Measurements from ENCODE around the gene BAG1.

The BAG1 gene

DNA sequence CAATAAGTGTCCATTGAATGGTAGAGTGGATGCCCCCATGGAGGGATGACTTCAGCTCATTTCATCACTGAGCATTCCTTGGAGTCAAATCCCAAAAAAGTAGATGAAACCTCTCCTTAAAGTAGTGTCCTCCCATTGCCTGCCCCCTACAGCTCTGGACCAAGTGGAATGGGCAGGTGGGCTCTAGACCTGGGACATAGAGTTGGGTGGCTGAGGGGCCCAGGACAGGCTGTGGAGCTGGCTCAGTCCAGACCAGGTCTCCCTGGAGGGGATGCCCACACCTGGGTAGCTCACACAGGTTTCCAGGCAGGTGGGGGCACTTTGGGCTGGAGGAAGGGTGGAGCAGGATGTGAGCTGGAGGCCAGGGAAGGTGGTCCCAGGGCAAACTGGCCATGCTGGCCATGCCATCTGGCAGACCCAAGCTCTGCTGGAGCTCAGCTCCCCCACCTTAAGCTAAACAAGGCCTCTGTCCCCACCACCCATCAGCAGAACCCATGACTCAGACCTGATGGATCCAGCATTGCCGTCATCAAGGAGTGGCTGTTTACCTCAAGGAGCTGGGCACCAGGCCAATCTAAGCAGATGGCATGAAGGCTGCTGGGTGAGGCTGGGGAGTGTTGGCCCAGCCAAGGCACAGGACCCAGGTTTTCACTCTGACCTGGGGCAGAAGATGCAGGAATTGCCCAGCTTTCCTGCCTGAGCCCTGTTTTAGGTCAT, 30.7 kb downstream of the BAG1 start:
- Histone ChIP-seq H3K9ac (ENCODE audit: low read length) (no peak overlapping the region), H3K4me3 (ENCODE audit: low read length) (no peak overlapping the region), H3K36me3 (ENCODE audit: control insufficient read depth, insufficient read depth, low read length) (no peaks in the 10 kb centered on the region), H3K4me1 (ENCODE audit: control insufficient read depth, insufficient read depth, low read length) (no peaks in the 10 kb centered on the region), H3K27ac (ENCODE audit: low read depth, low read length) (no peak overlapping the region), H3K27me3 (ENCODE audit: control insufficient read depth, insufficient read depth, low read length) (no peaks in the 10 kb centered on the region)

DNA sequence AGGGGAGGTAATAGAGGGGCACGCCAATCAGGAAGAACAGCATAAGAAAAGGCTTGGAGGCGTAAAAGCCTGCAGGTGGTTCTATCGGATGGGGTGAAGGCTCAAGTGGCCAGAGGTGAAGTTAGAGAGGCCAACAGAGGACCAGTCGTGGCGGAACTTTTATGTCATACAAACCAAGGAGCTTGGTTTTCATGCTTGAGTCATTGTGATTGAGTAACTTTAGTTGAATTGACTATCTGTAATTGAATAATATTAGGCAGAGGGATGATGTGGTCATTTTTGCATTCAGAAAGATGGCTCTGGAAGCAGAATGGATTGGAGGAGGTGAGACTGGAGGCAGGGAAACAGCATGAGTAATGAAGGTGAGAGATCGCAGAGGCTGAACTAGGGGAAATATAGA, 31.7 kb downstream of the BAG1 start:
- Histone ChIP-seq H3K4me3 (ENCODE audit: low read length) (no peak overlapping the region), H3K27ac (ENCODE audit: low read depth, low read length) (no peak overlapping the region)

DNA sequence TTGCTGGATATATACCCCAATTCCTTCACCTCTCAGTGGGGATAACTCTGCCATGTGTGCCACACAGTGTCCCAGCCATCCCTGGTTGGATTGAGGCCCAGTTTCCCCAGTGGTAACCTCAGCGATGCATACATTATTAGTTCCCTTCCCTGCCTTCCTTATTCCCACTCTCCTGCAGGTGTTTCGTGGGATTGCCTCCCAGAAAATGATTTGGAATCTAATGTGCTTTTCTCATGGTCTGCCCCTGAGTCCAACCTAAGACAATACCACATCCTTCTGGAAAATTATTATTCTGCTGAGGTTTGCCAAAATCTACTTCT, 32.9 kb downstream of the BAG1 start:
- Histone ChIP-seq H3K27me3 (ENCODE audit: control insufficient read depth, insufficient read depth, low read length) (no peaks in the 10 kb centered on the region), H3K36me3 (ENCODE audit: control insufficient read depth, insufficient read depth, low read length) (no peaks in the 10 kb centered on the region), H3K9ac (ENCODE audit: low read length) (no peak overlapping the region), H3K27ac (ENCODE audit: low read depth, low read length) (no peak overlapping the region), H3K4me1 (ENCODE audit: control insufficient read depth, insufficient read depth, low read length) (no peaks in the 10 kb centered on the region), H3K4me3 (ENCODE audit: low read length) (no peak overlapping the region)

More for the DNA sequence above, 31.7 kb downstream of the BAG1 start:
- no peaks in the 10 kb centered on the region for H3K27me3 ChIP-seq (ENCODE audit: control insufficient read depth, insufficient read depth, low read length)
- no peak overlapping the region for H3K9ac ChIP-seq (ENCODE audit: low read length)
- H3K4me1 ChIP-seq (ENCODE audit: control insufficient read depth, insufficient read depth, low read length): no peaks in the 10 kb centered on the region
- no peaks in the 10 kb centered on the region for H3K36me3 ChIP-seq (ENCODE audit: control insufficient read depth, insufficient read depth, low read length)

DNA sequence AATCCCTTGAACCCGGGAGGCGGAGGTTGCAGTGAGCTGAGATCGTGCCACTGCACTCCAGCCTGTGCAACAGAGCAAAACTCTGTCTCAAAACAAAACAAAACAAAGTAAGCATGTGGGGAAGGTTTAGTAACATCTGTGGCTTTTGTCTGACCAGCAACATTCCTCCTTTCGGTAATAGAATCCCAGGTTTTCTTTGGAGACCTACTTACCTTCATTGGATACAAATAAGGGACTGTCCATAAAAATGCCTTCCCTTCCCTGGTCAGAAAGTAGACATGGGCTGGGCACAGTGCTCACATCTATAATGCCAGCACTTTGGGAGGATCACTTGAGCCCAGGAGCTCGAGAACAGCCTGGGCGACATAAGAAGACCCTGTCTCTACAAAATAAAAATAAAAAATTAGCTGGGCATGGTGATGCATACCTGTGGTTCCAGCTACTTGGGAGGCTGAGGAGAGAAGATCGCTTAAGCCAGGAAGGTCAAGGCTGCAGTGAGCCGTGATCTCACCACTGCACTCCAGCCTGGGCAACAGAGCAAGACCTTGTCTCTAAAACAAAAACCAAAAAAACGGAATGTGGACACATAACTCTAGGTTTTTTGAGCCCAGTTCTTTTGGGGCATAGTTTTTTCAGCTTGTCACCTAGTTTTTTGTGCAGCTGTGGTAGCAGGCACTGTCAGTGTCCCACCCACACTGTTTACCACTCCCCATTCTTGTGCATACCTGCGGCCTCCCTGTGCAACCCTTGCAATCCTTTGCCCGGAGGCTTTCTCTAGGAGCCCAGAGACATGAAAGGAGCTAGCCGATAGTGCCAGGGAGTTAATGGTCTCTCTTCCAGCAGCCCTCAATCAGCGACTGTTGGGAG, 33.5 kb downstream of the BAG1 start:
- no peak overlapping the region for H3K9ac ChIP-seq (ENCODE audit: low read length)
- no peaks in the 10 kb centered on the region for H3K4me1 ChIP-seq (ENCODE audit: control insufficient read depth, insufficient read depth, low read length)
- H3K27me3 ChIP-seq (ENCODE audit: control insufficient read depth, insufficient read depth, low read length): no peaks in the 10 kb centered on the region
- H3K36me3 ChIP-seq (ENCODE audit: control insufficient read depth, insufficient read depth, low read length): no peaks in the 10 kb centered on the region
- no peak overlapping the region for H3K4me3 ChIP-seq (ENCODE audit: low read length)
- H3K27ac ChIP-seq (ENCODE audit: low read depth, low read length): no peak overlapping the region

DNA sequence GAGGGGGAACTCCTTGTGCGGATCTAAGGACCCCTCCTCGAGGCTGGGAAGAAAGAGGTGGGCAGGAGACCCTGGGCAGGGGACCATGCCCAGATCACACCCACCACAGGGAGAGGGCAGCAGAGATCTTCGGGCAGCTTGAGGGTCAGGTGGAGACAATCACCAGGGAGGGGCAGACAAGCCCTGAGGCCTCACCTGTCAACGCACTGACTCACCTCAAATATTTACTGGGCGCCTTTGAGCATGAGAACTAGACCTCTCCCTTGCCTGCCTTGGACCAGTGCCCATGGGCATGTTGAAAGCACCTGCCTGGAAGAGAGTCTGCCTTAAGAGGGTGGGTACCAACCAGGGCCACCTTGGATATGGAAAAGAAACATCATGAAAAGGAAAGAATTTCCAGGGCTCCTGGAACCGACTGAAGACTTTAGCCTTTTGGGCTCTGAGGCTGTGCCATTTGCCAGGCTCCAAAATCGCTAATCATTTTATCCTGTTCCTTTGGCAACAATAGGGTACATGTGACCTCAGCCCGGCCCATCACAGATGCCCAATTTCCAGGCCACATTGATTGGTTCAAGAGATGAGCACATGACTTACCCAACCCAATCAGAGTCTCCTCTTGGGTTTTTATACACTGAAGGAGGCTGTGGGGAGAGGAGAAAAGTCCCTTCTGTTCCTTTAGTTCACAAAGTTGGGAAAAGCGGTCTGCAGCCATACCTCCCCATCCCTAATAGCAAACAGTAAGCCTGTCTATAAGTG, 35.0 kb downstream of the BAG1 start:
- H3K9ac ChIP-seq (ENCODE audit: low read length): no peak overlapping the region
- no peaks in the 10 kb centered on the region for H3K4me1 ChIP-seq (ENCODE audit: control insufficient read depth, insufficient read depth, low read length)
- H3K27ac ChIP-seq (ENCODE audit: low read depth, low read length): no peak overlapping the region

DNA sequence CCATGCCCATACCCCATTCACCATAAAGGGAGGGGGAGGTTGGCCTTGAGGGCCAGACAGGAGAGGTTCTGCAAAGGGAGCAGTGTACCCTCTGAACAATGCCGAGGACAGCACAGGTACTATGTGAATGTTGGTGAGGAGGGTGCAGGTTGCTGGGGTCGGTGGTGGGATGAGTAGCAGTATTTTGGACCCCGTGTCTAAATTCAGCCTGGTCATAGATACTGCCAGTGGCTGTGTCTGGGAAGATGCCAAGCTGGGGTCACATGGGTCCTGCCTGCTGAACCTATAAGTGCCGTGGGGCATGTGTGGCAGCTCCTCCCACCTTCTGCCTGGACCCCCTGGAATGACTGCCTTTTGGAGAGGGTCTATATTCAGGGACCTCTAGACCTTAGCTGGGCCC, 35.9 kb downstream of the BAG1 start:
- H3K27ac ChIP-seq (ENCODE audit: low read depth, low read length): no peak overlapping the region
- H3K27me3 ChIP-seq (ENCODE audit: control insufficient read depth, insufficient read depth, low read length): no peaks in the 10 kb centered on the region
- H3K4me3 ChIP-seq (ENCODE audit: low read length): no peak overlapping the region
- no peaks in the 10 kb centered on the region for H3K36me3 ChIP-seq (ENCODE audit: control insufficient read depth, insufficient read depth, low read length)
- H3K4me1 ChIP-seq (ENCODE audit: control insufficient read depth, insufficient read depth, low read length): no peaks in the 10 kb centered on the region
- H3K9ac ChIP-seq (ENCODE audit: low read length): no peak overlapping the region

More for the DNA sequence above, 35.0 kb downstream of the BAG1 start:
- Histone ChIP-seq H3K36me3 (ENCODE audit: control insufficient read depth, insufficient read depth, low read length) (no peaks in the 10 kb centered on the region), H3K27me3 (ENCODE audit: control insufficient read depth, insufficient read depth, low read length) (no peaks in the 10 kb centered on the region), H3K4me3 (ENCODE audit: low read length) (no peak overlapping the region)

DNA sequence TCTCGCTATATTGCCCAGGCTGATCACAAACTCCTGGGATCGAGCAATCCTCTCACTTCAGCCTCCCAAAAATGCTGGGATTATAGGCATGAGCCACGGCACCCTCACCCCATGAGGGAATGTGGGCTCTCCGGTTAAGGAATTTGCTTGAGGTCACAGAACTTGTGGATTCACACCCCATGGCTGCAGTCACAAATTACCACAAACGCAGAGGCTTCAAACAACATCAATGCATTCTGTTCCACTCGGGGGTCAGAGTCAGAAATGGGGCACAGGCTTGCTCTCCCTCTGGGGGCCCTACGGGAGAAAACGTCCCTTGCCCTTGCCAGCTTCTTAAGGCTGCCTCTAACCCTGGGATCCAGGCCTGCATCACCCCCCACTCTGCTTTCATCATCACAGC, 36.8 kb downstream of the BAG1 start:
- no peaks in the 10 kb centered on the region for H3K4me1 ChIP-seq (ENCODE audit: control insufficient read depth, insufficient read depth, low read length)
- no peak overlapping the region for H3K27ac ChIP-seq (ENCODE audit: low read depth, low read length)
- no peaks in the 10 kb centered on the region for H3K36me3 ChIP-seq (ENCODE audit: control insufficient read depth, insufficient read depth, low read length)
- H3K4me3 ChIP-seq (ENCODE audit: low read length): no peak overlapping the region
- no peak overlapping the region for H3K9ac ChIP-seq (ENCODE audit: low read length)
- no peaks in the 10 kb centered on the region for H3K27me3 ChIP-seq (ENCODE audit: control insufficient read depth, insufficient read depth, low read length)

DNA sequence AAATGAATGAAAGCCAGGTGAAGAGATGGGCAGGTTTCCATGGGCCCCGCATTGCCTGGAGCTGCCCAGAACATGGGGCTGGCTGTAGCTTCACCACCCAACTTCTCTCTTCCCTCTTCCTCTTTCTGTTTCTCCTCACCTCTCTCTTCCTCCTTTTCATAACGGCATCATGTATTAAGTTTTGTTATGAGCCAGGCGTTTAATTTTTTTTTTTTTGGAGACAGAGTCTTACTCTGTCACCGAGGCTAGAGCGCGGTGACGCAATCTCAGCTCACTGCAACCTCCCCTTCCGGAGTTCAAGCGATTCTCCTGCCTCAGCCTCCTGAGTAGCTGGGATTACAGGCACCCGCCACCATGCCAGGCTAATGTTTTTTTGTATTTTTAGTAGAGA, 37.5 kb downstream of the BAG1 start:
- Histone ChIP-seq H3K27ac (ENCODE audit: low read depth, low read length) (no peak overlapping the region), H3K4me3 (ENCODE audit: low read length) (no peak overlapping the region), H3K27me3 (ENCODE audit: control insufficient read depth, insufficient read depth, low read length) (no peaks in the 10 kb centered on the region), H3K36me3 (ENCODE audit: control insufficient read depth, insufficient read depth, low read length) (no peaks in the 10 kb centered on the region), H3K9ac (ENCODE audit: low read length) (no peak overlapping the region), H3K4me1 (ENCODE audit: control insufficient read depth, insufficient read depth, low read length) (no peaks in the 10 kb centered on the region)

DNA sequence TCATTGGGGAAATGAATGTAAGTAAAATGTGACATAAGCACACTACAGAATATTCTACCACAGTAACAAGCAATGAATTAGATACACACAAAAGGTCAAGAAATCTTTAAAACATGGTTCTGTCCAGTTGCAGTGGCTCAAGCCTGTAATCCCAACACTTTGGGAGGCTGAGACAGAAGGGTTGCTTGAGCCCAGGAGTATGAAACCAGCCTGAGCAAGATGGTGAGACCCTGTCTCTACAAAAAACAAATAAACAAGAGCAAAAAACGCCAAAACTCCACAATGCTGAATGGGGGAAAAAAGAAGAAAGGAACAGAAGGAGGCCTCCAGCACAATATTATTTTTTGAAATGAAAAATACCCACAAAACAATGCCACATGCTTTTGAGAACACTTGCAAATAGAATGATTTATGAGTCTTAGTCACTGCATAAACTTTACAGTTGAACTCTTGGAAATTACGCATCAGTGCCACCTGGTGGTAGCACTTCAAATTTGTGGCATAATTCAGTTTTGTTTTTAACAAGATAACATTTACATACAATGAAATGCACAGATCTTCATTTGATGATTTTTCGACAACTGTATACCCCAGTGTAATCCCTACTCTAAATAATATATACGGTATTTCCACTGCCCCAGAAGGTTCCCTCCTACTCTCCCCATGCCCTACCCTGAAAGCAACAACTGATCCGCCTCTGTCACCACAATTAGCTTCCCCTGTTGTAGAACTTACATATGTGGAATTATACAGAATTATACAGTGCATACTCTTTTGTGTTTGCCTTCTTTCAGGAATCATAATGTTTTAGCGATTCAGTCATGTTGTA, 39.0 kb downstream of the BAG1 start:
- Histone ChIP-seq H3K9ac (ENCODE audit: low read length) (no peak overlapping the region), H3K27ac (ENCODE audit: low read depth, low read length) (no peak overlapping the region), H3K27me3 (ENCODE audit: control insufficient read depth, insufficient read depth, low read length) (no peaks in the 10 kb centered on the region), H3K4me3 (ENCODE audit: low read length) (no peak overlapping the region), H3K36me3 (ENCODE audit: control insufficient read depth, insufficient read depth, low read length) (no peaks in the 10 kb centered on the region), H3K4me1 (ENCODE audit: control insufficient read depth, insufficient read depth, low read length) (no peaks in the 10 kb centered on the region)

DNA sequence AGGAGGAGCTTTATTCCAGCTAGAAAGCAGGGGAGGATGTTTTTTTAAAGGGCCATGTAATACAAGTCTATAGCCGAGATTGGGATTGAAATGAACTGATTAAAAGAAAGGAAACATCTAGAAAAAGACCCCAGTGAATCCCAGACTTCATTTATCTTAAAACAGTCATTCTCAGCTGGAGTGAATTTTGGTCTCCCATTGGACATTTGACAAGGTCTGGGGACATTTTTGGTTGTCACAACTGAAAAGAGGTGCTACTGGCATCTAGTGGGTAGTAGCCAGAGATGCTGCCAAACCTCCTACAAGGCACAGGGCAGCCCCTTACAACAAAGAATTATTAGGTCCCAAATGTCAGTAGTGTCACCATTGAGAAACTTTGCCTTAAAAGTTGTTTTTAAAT, 40.8 kb downstream of the BAG1 start:
- Histone ChIP-seq H3K4me3 (ENCODE audit: low read length) (no peak overlapping the region), H3K4me1 (ENCODE audit: control insufficient read depth, insufficient read depth, low read length) (no peaks in the 10 kb centered on the region), H3K9ac (ENCODE audit: low read length) (no peak overlapping the region), H3K27ac (ENCODE audit: low read depth, low read length) (no peak overlapping the region), H3K27me3 (ENCODE audit: control insufficient read depth, insufficient read depth, low read length) (no peaks in the 10 kb centered on the region), H3K36me3 (ENCODE audit: control insufficient read depth, insufficient read depth, low read length) (no peaks in the 10 kb centered on the region)

DNA sequence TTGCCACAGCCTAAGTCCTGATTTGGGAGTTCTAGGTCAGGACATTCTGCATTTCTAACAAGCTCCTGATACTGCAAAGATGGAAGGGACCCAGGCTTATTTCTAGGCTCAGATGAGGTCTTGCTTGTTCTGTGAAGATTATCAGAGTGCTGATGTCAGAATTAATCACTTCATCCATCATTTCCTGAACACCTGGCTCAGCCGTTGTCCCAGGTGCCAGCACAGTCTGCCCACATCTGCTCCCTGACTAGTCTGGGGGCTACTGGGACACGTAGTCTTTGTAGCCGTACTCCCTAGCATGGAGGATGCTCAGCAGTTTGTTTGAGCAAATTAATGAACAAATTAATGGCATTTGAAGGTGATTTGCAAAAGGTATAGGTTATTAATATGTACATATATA, 42.5 kb downstream of the BAG1 start:
- H3K36me3 ChIP-seq (ENCODE audit: control insufficient read depth, insufficient read depth, low read length): no peaks in the 10 kb centered on the region
- no peak overlapping the region for H3K9ac ChIP-seq (ENCODE audit: low read length)
- no peak overlapping the region for H3K27ac ChIP-seq (ENCODE audit: low read depth, low read length)
- no peak overlapping the region for H3K4me3 ChIP-seq (ENCODE audit: low read length)
- H3K27me3 ChIP-seq (ENCODE audit: control insufficient read depth, insufficient read depth, low read length): no peaks in the 10 kb centered on the region
- no peaks in the 10 kb centered on the region for H3K4me1 ChIP-seq (ENCODE audit: control insufficient read depth, insufficient read depth, low read length)

DNA sequence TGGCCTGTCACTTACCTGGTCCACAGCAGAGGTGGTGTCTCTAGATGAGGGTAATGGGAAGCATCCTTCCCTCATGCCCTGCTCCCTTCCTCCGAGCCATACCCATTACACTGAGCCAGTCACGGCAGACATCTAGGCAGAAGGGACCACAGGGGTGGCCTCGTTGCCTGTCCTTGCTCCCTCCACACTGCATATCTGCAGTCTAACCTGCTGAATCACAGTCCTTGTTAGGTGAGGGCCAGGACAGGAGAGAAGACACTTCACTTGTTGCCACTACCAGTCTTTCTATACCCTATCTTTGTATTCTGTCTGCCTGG, 43.0 kb downstream of the BAG1 start:
- Histone ChIP-seq H3K4me1 (ENCODE audit: control insufficient read depth, insufficient read depth, low read length) (no peaks in the 10 kb centered on the region), H3K27ac (ENCODE audit: low read depth, low read length) (no peak overlapping the region)

More for the DNA sequence above, 43.0 kb downstream of the BAG1 start:
- H3K4me3 ChIP-seq (ENCODE audit: low read length): no peak overlapping the region
- no peaks in the 10 kb centered on the region for H3K36me3 ChIP-seq (ENCODE audit: control insufficient read depth, insufficient read depth, low read length)
- H3K27me3 ChIP-seq (ENCODE audit: control insufficient read depth, insufficient read depth, low read length): no peaks in the 10 kb centered on the region
- no peak overlapping the region for H3K9ac ChIP-seq (ENCODE audit: low read length)

Data from rectal smooth muscle tissue (tissue), 1 donor.